CD4-positive, alpha-beta T cell treated with Interleukin-12 subunit alpha and Interleukin-12 subunit beta, for 1 hour (primary cell): ENCODE results near the gene TOR4A.

Source experiments
- DNase-seq: peaks from one replicate; pipeline ENCODE4 v3.0.0-alpha.2; 2020

TOR4A gene

DNA sequence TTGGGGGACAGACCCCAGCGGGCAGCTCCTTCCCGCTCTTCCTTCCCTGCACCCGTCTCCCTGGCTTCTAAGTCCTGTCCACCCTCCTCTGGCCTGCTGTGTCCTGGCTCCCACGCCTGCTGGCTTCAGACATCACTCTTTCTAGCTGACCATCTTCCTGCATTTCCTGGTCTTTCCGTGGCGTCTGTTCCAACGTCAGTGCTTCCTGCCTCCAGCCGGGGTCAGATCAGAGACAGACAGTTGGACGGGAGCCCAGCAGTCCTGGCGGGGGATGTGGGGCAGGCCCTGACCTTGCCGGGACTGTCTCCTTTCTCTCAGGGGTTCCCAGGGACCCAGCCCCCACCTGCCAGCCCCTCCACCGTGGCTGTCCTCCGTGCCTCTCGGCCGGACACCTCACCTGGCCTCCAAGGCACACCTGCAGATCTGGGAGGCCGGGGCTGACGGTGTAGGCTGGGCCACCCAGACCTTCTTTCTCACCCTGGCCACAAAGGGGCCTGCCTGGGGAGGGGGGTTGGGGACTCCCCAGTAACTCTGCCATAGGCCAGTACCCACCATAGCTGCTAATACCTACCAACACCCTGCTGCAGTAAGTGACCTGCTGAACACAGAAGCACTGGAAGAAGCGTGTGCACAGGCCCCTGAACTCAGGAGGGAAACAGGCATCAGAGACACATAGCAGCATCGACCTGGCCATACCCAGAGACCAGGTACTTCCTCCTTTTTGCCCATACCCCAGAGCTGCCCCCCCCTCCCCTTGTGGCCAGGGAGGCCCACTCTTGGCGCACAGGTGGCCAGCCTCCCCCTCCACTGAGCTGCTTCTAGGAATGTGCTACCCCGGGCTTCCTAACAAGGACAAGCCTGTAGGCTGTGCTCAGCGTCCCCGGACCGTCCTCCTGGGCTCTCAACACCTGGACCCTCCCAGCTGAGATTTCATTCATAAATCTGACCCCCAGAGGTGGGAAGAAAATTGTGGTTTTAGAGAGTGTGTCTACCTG lies 19.4 kb downstream of the TOR4A start:
- DNase-seq = no peak

DNA sequence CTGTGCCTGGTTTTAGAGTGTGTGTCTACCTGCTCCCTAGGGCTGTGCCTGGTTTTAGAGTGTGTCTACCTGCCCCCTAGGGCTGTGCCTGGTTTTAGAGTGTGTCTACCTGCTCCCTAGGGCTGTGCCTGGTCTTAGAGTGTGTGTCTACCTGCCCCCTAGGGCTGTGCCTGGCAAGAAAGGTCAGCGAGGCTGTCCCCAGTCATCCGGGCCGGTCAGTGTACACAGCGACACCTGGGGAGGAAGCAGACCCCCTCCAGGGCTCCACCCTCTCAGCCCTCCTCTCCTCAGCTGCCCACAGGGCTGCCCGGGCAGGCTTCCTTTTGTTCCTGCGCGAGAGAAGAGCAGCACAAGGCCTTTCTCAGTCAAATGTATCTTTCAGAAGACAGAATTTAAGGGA lies 20.4 kb downstream of the TOR4A start:
- DNase-seq = no peak

DNA sequence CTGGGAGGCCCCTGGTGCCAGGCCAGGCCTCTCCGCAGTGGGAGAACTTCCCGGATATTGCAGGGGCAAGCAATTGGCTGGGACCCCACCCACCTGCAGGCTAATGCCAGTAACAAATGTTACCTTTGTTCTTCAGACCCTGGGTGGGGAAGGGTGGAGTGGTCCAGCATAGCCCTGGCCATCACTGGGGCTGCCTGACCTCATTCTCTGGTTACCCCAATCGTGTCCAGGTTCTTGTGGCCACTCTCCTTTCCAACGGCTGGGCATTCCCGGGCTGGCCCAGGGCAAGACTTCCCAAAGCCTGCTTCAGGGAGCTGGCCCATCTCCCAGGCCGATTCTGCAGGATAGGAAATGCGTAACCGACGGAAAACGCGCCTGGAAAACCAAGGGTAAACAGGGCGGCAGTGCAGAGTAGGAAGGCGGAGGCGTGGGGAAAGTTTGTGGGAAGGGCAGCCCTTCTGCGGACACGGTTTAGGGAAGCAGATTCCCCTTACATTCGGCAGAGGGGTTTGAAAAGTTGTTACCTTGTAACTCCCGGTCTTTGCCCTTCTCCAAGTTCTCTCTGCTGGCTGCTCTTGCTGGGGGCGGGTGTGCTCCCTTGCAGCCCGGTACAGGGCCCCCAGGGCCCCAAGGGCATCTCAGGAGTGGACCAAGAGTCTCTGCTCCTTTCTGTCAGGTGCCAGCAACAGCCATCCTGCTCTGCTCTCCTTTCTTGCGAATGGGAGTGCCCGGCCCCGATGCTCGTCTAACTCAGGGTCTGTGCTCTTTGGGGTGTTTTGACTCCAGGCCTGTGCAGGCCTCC lies 21.1 kb downstream of the TOR4A start:
- no peak for DNase-seq

DNA sequence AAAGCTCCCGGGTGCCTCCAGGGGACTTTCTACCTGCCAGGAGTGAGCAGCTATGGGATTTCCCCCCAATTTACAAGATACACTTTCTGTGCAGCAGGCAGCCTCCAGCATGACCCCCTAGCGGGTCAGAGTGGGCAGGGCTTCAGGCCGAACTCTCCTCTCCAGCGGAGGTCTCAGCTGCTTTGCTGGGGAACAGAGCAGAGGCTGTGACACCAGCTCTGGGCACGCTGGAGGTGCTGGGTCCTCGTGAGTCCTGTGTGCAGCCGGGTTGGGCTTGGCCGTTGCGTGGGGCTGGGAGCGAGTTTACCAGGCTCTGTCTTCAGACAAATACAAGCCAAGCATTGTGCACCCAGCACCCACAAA lies 21.7 kb downstream of the TOR4A start:
- DNase-seq = no peak

DNA sequence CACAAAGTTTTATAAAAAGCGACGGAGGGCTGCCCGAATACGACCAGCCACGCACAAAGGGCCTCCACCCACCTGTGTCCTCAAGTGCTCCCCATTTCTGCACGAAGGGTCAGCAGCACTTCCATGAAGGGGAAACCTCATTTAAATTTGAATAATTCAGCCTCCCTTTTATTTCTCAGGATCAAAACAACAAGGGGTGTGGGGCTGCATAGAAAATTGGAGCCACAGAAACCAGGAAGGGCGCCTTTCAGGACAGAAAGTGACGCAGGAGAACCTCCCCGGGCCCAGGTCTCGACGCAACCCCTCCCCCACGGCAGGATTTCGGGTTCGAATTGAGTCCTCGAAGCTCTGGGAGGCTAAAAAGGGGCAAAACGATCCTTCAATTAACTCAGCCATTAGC lies 22.4 kb downstream of the TOR4A start:
- DNase-seq = no peak

DNA sequence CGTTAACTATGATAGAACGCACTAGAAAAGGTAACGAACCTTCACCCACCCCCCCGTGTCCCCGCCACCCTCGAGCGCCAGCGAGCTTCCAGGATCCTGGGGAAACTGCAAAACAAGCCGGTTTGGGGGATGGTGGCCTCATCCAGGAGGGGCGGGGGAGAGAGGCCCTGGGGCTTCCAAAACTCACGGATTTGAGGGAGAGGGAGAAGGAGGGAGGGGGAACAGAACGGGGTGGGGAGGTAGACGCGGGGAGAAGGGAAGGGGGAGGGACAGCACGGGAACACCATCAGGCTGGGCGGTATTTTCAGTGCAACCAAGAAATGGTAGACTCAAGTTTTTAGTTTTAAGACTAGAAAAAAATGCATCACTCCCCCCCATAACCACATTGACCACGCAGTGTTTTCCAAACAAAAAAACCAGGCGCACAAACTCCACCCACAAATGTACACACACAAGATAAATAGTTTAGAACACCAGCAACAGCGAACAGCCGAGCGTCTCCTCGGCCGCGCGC lies 23.1 kb downstream of the TOR4A start:
- no peak for DNase-seq

DNA sequence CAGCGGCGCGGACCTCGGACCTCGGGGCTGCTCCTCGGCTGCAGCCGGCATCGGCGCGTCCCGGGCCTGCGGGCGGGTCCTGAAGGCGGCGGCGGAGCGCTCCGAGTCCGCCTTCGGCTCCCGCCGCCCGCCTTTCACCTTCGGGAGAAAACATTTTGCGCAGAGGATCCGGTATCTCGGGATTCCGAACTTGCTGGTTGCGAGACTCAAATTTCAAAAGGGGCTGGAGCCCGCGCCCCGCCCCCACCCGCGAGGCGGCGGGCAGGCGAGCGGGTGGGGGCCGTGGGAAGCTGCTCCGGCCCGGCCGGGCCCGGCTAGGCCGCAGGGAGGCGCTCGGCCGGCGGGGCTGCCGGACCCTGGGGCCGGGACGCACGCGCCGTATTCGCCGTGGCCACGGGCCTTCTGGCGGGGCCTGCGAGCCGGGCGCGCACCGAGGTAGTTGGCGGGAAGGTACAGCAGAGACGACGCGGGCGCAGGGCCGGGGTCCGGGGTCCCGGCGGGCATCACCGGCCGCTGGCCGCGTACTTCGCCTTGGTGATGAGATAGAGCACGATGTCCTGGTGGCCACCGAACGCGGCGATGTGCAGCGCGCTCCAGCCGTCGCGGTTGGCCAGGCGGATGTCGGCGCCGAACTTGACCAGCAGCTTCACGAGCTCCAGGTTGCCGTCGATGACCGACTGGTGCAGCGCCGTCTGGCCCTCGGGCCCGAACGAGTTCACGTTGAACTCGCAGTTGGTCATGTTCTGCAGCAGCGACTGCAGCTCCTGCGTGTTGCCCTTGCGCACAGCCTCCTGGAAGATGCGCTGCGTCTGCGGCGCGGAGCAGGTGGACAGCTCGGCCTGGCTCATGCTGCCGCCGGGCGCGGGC lies 23.8 kb downstream of the TOR4A start:
- DNase-seq = no peak

DNA sequence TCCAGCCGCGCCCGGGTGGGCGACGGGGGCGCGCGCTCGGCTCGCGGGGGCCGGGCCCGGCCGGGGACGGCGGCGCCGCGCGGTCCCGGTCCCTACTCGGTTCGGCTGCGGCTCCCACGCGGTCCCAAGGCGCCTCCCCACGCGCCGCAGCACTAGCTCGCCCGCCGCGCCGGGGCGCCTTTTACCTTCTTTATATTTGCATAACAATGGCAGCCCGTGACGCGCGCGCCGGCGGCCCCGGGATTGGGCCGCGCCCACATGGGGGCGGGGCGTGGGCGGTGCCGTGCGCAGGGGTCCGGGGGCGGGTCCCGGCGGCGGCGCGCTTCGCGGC lies 24.6 kb downstream of the TOR4A start, which contains the start of gene NRARP:
TSS of gene NRARP (minus strand) at position 154 of the 331 bp plus-strand sequence. CDS start 343 bp downstream, outside the sequence.
- DNase-seq = peak; percentile 93

DNA sequence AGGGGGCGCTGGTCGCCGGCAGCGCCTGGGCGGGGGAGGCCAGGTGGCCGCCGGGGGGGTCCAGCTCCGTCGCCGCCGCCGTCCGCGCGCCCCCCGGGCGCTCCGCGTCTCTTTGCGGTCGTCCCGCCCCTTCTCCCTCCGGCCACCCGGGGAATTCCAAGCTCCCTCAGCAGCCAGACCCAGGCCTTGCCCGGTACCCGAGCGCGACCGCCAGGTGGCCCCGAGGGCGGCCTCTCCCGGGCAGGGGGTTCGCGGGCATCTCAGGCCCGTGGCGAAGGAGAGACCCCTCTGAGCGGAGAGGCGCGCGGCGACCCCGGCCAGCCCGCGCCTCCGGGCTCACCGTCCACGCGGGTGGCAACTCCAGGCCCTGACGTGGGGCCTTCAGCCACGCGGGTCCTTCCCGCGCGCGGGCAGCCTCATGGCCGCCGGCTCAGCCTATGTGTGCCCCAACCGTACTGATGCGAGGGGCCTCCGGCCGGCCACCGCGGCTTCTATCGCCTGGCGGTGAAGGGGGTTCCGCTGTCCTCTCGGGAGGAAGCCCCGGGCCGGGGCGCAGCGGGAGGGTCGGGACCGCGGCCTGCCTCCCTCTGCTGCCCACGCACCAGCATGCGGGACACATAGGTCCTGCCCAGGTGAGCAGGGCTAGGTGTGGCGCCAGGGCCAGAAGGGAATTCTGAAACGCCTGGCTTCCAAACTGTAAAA lies 25.1 kb downstream of the TOR4A start:
- no peak for DNase-seq

DNA sequence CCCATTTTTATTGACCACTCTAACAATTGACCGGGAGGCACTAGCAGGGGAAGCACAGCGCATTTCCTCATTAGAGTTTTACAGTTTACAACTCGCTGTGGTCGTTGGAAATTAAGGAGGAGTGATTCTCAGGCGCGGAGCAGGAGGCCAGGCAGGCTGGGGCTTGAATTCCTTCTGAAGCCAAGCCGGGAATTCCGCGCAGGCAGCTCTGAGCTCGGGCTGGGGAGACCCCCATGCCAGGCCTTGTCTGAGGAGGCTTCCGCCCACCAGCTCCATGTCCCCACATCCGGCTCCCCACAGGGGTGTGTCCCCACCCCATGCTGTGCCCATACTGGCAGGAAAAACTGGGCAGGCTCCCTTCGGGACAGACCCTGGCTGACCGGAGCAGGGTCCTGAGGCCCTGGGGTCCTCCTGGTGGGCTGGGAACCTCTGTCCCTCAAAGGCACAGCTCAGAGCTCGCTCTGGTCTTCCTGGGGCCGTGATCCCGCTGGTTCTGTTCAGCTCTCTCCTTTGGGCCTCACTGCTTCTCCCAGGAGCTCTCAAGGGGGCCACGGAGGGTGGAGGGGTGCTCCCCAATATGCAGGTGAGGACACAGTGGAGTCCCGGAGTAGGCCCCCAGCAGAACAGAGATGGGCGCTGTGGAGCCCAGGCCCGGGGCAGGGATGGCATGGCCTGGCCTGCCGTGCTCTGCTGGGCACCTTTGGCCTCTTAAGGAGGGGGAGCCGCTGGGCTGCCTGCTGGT lies 25.8 kb downstream of the TOR4A start:
- no peak for DNase-seq

DNA sequence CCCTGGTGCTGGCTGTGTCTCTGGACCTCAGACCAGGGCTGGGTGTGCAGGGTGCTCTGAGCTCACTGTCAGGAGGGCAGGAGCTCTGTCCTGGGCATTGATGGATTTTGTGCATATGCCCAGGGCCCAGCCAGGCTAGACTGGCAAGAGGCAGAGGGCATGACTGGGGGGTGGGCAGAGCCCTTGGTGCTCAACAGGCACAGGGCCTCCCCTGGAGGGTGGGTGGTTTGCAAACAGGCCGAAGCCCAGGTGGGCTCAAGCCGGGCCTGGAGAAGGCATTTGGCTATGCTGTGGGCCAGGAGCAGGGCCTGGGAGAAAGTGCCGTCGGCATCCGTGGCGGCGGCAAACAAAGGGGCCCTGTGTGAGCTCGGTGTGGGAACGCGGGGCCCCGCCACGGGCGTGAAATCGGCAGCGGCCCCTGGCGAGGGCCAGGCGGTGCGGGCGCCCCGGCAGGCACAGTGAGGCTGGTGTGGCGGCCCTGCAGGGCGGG lies 26.4 kb downstream of the TOR4A start:
- no peak for DNase-seq

DNA sequence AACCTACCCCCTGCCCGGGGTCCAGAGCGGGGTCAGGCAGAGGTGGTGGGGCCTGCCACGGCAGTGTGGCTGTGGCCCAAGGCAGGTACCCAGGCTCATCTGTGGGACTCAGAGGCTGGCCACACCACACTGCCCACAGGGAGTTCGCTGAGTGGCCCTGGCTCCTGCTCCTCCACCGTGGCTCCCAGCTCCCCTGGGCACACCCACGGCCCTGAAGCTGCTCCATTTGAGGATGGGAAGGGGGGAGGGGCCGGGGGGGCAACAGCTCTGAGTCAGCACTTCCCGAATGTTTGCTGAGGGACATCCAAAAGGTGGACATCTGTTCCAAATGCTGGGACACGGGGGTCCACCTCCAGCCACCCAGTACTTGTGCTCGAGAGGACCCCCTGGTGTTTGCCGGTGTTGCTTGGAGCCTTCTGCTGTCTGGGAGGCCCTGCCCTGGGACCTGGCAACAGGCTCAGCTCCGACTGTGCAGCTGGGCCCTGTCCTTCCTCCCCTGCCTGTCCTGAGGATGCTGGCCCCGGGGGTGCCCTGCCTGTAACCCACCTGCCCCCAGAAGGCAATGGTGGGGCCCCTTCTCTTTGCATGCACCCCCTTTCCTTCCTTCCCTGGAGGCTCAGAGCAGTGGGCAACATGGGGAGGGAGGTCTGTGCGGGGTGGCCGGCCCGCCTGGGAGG lies 27.0 kb downstream of the TOR4A start:
- no peak for DNase-seq

DNA sequence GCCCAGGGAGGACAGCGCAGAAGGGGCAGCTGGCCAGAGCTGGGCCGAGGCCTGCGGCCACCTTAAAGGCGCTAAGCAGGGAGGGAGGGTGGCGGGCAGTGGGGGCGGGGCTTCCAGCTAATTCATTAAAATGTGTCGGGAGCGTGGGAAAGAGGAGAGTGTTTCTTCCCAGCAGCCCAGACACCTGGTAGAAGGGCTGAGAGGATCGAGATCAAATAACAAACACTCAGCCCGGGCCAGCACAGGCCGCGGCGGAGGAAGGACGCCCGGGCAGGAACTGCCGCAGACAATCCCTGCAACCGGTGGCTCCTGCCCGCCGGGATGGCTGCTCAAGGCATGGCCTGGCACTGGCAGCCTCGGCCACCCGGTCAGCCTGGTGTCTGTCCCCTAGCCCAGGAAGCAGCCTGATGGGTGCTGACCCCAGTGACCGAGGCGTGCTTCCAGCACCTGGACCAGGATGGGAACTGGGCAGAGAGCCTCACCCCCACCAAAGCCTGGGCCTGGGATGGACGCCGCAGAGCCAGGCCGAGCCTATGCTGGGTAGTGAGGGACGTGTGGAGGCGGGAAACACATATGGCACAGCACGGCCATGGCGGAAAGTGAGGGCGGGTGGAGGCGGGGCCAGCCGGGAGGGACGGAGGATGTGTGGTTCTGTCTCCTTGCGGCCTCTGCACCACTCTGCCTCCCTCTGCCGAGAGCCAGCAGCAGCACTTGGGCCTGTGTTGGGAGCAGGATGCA lies 27.7 kb downstream of the TOR4A start:
- DNase-seq = peak; percentile 61

DNA sequence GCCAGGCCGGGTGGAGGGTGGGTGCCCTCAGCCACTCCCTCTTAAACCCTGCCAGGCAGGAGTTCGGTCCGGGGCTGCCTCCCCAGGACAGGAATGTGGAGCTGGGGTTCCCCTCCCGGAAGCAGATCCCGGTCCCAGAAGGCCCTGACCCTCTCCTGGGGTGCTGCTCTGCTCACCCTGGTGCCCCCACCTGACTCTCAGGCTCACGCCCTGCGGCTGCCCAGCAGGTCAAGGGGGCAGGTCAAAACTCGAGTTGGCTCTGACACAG lies 28.2 kb downstream of the TOR4A start:
- no peak for DNase-seq

DNA sequence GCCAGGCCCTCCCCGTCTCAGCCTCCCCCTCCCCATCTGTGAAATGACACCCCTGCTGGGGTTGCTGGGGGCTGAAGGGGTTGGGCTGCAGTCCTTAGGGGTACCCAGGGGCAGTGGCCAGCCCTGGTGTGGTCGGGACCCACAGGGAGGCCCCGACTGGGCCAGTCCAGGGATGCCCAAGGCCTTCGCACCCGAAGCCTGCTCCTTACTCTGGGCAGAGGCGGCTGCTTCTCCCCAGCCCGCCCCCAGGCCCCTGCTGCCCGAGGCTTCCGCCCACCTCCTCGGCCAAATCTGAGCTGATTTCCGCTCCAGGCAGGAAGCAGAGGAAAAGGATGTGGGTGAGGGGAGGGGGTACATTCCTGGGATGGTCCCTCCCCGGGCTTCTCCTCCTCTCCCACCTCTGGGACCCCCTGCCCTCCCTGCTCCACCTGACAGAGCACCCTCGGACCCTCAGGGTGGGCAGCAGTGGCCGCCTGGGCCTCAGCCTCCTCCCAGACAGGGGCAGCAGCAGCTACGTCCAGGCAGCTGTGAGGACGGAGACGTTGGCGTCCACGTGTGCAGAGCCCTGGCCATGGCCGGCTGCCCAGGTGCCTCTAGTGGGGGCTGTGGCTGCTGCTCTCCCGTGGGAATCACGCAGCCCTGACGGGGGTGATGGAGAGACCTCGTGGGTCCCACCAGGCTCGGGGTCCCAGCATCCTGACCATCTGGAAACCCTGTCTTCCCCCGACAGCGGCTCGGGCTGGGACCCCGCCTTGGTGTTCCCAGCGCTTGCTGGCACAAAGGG lies 28.7 kb downstream of the TOR4A start:
- DNase-seq = no peak

DNA sequence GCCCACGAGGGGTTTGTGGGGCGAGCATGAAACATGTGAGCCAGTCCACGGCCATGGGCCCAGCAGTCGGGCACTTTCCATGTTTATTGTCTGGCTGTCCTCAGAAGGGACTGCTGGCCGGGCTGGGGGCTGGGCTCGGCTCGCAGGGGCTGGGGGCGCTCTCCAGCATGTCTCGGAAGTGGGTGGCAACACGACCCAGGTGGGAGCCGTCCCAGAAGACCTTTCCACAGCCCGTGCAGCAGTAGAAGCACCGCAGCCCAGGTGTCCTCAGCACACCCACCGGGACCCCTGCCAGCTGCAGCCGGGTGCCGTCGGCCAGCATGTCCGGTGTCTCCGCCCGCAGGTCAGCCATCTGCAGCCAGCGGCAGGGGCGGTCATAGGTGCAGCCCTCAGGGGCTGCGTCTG lies 29.3 kb downstream of the TOR4A start:
- no peak for DNase-seq

DNA sequence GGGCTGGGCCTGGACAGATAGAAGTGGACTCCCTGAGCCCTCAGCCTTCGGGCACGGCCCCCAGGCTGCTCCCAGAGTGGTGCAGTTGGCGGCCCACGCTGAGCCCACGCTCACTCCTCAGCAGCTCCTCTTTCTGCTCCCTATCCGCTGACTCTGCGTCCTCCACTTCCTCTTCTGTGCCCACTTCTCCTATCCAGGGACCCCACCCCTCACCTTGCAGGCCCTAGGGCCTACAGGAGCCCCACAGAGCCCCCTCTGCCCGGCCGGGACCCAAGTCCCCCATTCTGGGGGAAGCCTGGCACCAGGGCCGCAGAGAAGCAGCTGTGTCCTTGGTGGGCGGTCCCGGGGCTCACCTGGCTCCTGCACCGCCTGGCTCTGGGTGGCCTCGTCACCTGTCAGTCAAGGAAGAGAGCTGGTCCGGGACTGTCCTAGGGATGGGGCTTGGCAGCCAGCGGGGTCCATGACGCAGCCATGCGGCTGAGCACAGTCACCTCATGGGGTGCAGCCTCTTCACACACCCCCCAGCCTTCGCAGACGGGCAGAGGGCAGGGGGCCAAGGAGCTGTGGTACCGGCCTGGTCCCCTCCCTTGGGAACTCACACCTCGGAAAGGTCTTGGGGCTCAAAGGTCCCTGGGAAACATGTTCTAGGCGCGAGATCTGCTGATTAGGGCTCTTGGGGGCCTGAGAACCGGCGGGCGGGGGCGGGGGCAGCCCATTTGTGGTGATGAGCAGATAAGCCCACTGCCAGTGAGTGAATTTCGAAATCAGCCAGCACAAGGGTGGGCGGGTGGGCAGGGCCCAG lies 29.9 kb downstream of the TOR4A start:
- DNase-seq = no peak

DNA sequence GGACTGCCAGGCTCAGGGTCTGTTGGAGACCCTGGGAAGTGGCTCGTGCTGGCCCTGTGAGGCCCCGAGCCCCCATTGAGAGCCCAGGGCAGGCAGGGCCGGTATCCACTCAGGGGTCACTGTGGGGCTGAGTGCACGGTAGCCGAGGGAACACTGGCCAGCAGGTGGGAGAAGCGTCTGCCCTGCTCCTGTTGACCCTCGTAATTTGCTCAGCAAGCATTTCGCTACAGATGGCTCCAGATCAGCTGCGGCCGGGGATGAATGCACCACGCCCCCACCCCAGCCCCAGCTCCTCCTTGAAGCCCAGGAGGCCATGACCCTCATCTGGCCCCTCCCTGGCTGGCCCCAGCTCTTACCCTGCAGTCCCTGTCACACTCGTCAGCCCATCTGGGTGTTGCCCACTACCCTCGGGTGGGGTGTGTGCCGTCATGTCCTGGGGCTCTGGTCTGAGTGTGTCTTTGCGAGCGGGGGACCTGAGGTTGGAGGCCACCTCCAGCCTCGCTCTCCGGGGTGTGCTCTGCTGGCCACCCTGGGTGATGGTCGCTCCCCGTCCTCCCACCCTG lies 30.6 kb downstream of the TOR4A start:
- DNase-seq = no peak
